Stimulated activated naive B cell treated with anti-CD40 and anti-IgM and Interleukin-4, amounts not matched to agents 10 μg/mL and 1 μg/mL and 100 μg/mL, for 72 hours (primary cell): ENCODE measurements around the gene PHACTR4.
"Not testable (repeated sequence)": the region's sequence is repeated elsewhere in the genome, so short reads cannot be mapped to it uniquely, and the experiment has no call there.

Experiments
- ATAC-seq, 2 donors: fragments of 150-1000 bp; cut with Tn5 transposase; replicated peaks; 2 replicates each; pipeline ENCODE4 v1.10.0; 2021; ENCODE audit warnings: moderate library complexity in 1 of 2
- DNase-seq: peaks from one replicate; pipeline ENCODE4 v3.0.0; 2021
- H3K27ac Mint-ChIP-seq: one replicate; pipeline ENCODE4 v1.8.0; 2022; ENCODE audit warnings: mild to moderate bottlenecking, mixed read lengths
- H3K27me3 Mint-ChIP-seq, 2 donors: one replicate each; pipeline ENCODE4 v1.8.0; 2022; ENCODE audit warnings: mixed read lengths in 2 of 2
- H3K36me3 Mint-ChIP-seq, 2 donors: one replicate each; pipeline ENCODE4 v1.8.0; 2022; ENCODE audit warnings: mixed read lengths in 2 of 2, mild to moderate bottlenecking in 1 of 2
- H3K4me1 Mint-ChIP-seq, 2 donors: one replicate each; pipeline ENCODE4 v1.8.0; 2022; ENCODE audit warnings: mixed read lengths in 2 of 2, mild to moderate bottlenecking in 1 of 2
- H3K4me3 Mint-ChIP-seq, 2 donors: one replicate each; pipeline ENCODE4 v1.8.0; 2022; ENCODE audit warnings: mild to moderate bottlenecking in 2 of 2, mixed read lengths in 2 of 2, moderate library complexity in 1 of 2
- H3K9me3 Mint-ChIP-seq, 2 donors: one replicate each; pipeline ENCODE4 v1.8.0; 2022; ENCODE audit warnings: mixed read lengths in 2 of 2, mild to moderate bottlenecking in 1 of 2

PHACTR4 gene

DNA sequence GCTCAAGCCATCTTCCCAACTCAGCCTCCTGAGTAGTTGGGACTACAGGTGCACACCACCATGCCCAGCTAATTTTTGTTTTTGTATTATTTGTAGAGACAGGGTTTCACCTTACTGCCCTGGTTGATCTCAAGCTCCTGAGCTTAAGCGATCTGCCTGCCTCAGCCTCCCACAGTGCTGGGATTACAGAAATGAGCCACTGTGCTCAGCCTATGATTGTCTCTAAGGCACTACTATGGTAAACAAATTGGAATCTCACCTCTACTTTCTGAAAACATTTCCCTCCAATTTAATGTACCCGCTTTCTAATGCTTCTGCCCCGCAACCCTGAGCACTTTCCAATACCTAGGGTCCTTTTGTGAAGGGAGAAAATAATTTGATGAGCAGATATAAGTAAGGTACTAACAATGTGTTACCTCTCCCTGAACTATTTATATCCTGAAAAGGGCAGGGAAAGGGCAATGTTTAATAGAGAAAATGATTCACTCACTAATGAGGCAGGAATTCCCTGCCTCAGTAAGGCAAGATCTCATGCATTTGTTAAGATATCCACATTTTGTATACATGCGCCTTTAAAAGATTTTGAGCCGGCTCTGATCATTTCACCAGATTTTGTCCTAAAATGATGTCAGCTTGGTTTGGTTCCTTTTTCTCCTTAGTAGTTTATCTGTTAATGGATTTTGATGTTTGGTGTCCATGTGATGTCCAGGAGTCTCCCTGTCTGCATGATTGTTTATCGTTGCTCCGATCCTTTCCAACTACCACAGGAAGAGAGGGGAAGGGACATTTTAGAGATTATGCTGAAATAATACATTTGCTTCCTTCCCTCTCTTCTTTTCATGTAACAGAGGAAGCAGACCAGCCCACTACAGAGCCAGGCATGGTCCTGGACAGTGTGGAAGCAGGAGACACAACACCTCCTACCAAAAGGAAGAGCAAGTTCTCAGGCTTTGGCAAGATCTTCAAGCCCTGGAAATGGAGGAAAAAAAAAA, 89.0 kb downstream of the PHACTR4 start:
- Mint-ChIP-seq H3K36me3 (peaks cover 16 to 20% of the 10 kb centered on the region in 2 donors), H3K27me3 (no peaks in the 10 kb centered on the region), H3K9me3 (no peaks in the 10 kb centered on the region), H3K4me3 (no peak overlapping the region), H3K27ac (no peak overlapping the region), H3K4me1 (peaks cover 1 to 9% of the 10 kb centered on the region in 2 donors)
- DNase-seq = no peak
- ATAC-seq = no peak

DNA sequence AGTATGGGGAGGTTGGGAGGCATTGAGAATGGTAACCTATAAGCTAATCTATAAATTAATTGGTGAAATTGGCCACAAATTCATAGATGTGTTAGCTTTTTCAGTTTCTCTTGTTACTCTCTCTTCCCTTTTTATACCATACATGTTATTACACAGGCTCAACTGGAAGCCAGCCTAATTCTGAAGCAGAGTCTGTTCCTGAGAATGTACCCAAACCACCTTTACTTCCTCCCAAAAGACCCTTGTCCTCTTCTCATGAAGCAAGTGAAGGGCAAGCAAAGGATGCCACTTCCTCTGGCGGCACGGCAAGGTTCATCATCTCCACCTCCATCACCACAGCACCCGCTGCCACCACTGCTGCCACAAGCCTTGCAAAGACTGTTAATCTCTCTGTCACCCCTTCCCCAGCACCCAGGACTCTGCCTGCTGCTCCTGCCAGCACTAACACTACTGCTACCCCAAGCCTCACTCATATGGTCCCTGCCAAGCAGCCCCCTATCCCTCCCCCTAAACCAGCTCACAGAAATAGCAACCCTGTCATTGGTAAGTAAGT, 96.8 kb downstream of the PHACTR4 start:
- DNase-seq (no peak), ATAC-seq (peak; percentile 84 to 92)
- Mint-ChIP-seq H3K9me3 (no peaks in the 10 kb centered on the region), H3K36me3 (peaks cover 10 to 24% of the 10 kb centered on the region in 2 donors), H3K4me3 (peak overlapping the region; percentile 15 to 25), H3K27ac (peak overlapping the region; percentile 60), H3K4me1 (peaks cover 5 to 30% of the 10 kb centered on the region in 2 donors), H3K27me3 (no peaks in the 10 kb centered on the region)

DNA sequence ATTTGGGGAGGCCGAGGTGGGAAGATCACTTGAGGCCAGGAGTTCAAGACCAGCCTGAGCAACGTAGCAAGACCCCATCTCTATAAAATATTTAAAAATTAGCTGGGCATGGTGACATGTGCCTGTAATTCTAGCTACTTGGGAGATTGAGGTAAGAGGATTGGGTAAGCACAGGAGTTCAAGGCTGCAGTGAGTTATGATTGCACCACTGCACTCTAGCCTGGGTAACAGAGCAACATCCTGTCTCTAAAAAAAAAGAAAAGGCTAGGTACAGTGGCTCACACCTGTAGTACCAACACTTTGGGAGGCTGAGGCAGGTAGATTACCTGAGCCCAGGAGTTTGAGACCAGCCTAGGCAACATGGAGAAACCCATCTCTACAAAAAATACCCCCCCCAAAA, 100.6 kb downstream of the PHACTR4 start:
- peaks cover 20 to 25% of the 10 kb centered on the region in 2 donors for H3K36me3 Mint-ChIP-seq
- H3K27me3 Mint-ChIP-seq = no peaks in the 10 kb centered on the region
- H3K9me3 Mint-ChIP-seq = no peaks in the 10 kb centered on the region
- H3K27ac Mint-ChIP-seq = no peak overlapping the region
- DNase-seq = no peak
- no peak overlapping the region for H3K4me3 Mint-ChIP-seq
- ATAC-seq = no peak
- H3K4me1 Mint-ChIP-seq = peaks cover 5 to 26% of the 10 kb centered on the region in 2 donors

GRCh38 chr1:28479497-28479896, 110.0 kb downstream of the PHACTR4 start:
- peaks cover 21 to 24% of the 10 kb centered on the region in 2 donors for H3K36me3 Mint-ChIP-seq
- ATAC-seq, DNase-seq, H3K4me1 Mint-ChIP-seq, H3K27ac Mint-ChIP-seq, H3K9me3 Mint-ChIP-seq, H3K27me3 Mint-ChIP-seq, H3K4me3 Mint-ChIP-seq: not testable (repeated sequence)

- Mint-ChIP-seq H3K36me3 (peaks cover 20 to 27% of the 10 kb centered on the region in 2 donors), H3K27ac (no peak overlapping the region), H3K4me1 (no peaks in the 10 kb centered on the region)
Measured at GRCh38 chr1:28480308-28480707, 110.8 kb downstream of the PHACTR4 start.

DNA sequence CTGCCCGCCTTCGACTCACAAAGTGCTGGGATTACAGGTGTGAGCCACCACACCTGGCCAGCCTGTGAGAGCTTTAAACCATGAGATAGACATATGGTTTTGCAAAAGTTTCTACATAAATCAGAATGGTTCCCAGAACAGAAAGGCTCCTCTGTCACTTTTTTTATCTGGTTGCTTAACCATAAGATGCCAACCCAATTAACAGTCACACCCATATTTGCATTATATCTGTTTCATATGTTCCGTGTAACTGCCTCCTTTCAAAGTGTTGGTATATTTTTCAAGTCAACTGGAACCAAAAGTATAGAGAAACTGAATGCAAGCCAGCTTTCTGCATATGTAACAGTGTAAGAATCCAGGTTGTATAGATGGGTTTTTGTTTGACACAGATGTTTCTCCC, 112.6 kb downstream of the PHACTR4 start:
- Mint-ChIP-seq H3K9me3 (no peaks in the 10 kb centered on the region), H3K4me1 (no peaks in the 10 kb centered on the region), H3K36me3 (peaks cover 24 to 25% of the 10 kb centered on the region in 2 donors), H3K27ac (no peak overlapping the region), H3K4me3 (no peak overlapping the region), H3K27me3 (no peaks in the 10 kb centered on the region)
- no peak for ATAC-seq
- no peak for DNase-seq

More at GRCh38 chr1:28480308-28480707, 110.8 kb downstream of the PHACTR4 start:
- H3K9me3 Mint-ChIP-seq = no peaks in the 10 kb centered on the region
- no peaks in the 10 kb centered on the region for H3K27me3 Mint-ChIP-seq
- DNase-seq (no peak), ATAC-seq (no peak)
- H3K4me3 Mint-ChIP-seq = no peak overlapping the region

DNA sequence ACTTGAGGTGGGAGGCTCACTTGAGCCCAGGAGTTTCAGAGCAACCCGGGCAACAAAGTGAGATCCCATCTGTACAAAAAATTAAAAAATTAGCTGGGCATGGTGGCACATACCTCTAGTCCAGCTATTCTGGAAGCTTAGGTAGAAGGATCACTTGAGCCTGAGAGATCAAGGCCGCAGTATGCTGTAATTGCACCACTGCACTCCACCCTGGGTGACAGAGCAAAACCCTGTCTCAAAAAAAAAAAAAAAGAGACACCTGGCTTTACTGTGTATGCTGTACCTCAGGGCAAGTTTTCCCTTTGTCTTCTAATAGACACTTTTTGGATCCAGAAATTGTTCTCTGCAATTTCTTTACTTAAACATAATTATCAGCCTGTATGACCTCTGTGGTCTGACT, 113.2 kb downstream of the PHACTR4 start:
- Mint-ChIP-seq H3K4me3 (no peak overlapping the region), H3K36me3 (peaks cover 23 to 26% of the 10 kb centered on the region in 2 donors)

GRCh38 chr1:28494737-28495136, 125.2 kb downstream of the PHACTR4 start:
- no peak overlapping the region for H3K27ac Mint-ChIP-seq
- no peak overlapping the region for H3K4me3 Mint-ChIP-seq
- ATAC-seq = no peak

More for the DNA sequence above, 113.2 kb downstream of the PHACTR4 start:
- H3K9me3 Mint-ChIP-seq = no peaks in the 10 kb centered on the region
- no peaks in the 10 kb centered on the region for H3K4me1 Mint-ChIP-seq
- no peak for ATAC-seq
- no peaks in the 10 kb centered on the region for H3K27me3 Mint-ChIP-seq
- no peak overlapping the region for H3K27ac Mint-ChIP-seq
- DNase-seq = no peak

GRCh38 chr1:28499553-28499952, 130.0 kb downstream of the PHACTR4 start:
- H3K27me3 Mint-ChIP-seq = no peaks in the 10 kb centered on the region
- peaks cover 11 to 17% of the 10 kb centered on the region in 2 donors for H3K36me3 Mint-ChIP-seq
- no peaks in the 10 kb centered on the region for H3K9me3 Mint-ChIP-seq
- DNase-seq (no peak), ATAC-seq (no peak)
- H3K4me3 Mint-ChIP-seq = no peak overlapping the region
- H3K27ac Mint-ChIP-seq = peak overlapping the region; percentile 71
- peaks cover 0 to 3% of the 10 kb centered on the region in 2 donors for H3K4me1 Mint-ChIP-seq

More at GRCh38 chr1:28494737-28495136, 125.2 kb downstream of the PHACTR4 start:
- H3K36me3 Mint-ChIP-seq = peaks cover 16 to 28% of the 10 kb centered on the region in 2 donors
- H3K27me3 Mint-ChIP-seq = no peaks in the 10 kb centered on the region
- no peak for DNase-seq
- H3K4me1 Mint-ChIP-seq = no peaks in the 10 kb centered on the region
- H3K9me3 Mint-ChIP-seq = no peaks in the 10 kb centered on the region

GRCh38 chr1:28501925-28502324, 132.4 kb downstream of the PHACTR4 start:
- Mint-ChIP-seq H3K27me3 (peaks cover 0 to 3% of the 10 kb centered on the region in 2 donors), H3K4me1 (peaks cover 2 to 20% of the 10 kb centered on the region in 2 donors), H3K9me3 (no peaks in the 10 kb centered on the region), H3K27ac (no peak overlapping the region), H3K36me3 (peaks cover 19 to 20% of the 10 kb centered on the region in 2 donors), H3K4me3 (no peak overlapping the region)
- ATAC-seq (no peak), DNase-seq (no peak)

DNA sequence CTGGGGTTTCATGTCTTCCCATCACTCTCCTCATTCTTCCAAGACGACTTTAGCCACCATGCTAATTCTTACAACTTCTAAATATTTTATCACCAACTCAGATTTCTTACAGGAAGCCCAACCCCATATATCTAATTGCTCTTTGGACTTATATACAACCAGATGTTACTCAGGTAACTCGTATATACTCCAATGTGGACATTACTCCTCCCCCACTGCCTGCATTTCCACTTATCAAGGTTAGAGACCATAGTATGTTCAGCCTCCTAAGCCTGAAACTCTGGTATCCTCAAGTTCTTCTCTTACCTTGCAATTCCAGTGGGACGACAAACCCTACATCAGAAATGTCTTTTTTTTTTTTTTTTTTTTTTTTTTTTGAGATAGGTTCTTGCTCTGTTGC, 133.6 kb downstream of the PHACTR4 start:
- Mint-ChIP-seq H3K9me3 (no peaks in the 10 kb centered on the region), H3K4me3 (no peak overlapping the region), H3K4me1 (peaks cover 2 to 20% of the 10 kb centered on the region in 2 donors), H3K36me3 (peaks cover 27 to 31% of the 10 kb centered on the region in 2 donors), H3K27me3 (peaks cover 0 to 3% of the 10 kb centered on the region in 2 donors), H3K27ac (no peak overlapping the region)
- ATAC-seq (no peak), DNase-seq (no peak)

DNA sequence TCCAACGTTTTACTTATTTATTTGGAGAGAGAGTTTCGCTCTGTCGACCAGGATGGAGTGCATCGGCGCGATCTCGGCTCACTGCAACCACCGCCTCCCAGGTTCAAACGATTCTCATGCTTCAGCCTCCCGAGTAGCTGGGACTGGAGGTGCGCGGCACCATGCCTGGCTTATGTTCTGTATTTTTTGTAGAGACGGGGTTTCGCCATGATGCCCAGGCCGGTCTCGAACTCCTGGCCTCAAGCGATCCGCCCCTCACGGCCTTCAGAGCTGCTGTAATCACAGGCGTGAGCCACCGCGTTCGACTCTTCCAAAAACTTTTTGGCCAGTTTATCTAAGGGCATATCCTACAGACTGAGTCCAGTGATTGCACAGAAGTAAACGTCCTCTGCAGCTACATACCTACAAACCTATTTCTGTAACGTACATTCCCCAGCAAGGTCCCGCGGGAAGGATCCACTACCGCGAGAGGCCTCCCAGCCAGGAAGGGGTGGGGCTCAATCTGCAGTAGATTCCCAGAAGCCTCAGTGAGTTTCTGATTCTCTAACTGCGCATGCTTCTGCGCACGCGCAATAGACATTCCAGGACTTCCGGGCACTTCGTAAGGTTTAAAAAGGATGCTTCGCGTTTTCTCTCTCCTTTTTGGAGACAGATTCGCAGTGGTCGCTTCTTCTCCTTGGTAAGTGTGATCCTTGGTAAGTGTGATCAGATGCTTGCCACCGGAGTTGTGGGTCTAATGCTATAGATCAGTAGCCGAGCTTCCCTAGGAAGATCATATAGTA, 136.1 kb downstream of the PHACTR4 start, which contains the start of gene RCC1:
Gene RCC1 (plus strand): TSS at position 638 of the 782 bp plus-strand sequence. CDS start 23,824 bp downstream, outside the sequence.
- Mint-ChIP-seq H3K4me3 (peak within 1 kb of the TSS; percentile 96 to 97), H3K27ac (peak within 1 kb of the TSS; percentile 100), H3K4me1 (peaks cover 19 to 45% of the 10 kb centered on the region in 2 donors), H3K36me3 (peaks cover 48 to 52% of the 10 kb centered on the region in 2 donors), H3K27me3 (peaks cover 0 to 3% of the 10 kb centered on the region in 2 donors), H3K9me3 (peaks cover 0 to 2% of the 10 kb centered on the region in 2 donors)
- peak; percentile 94 for DNase-seq
- peak; percentile 86 to 90 for ATAC-seq

- no peak for ATAC-seq
- Mint-ChIP-seq H3K4me1 (peaks cover 19 to 54% of the 10 kb centered on the region in 2 donors), H3K36me3 (peaks cover 61 to 65% of the 10 kb centered on the region in 2 donors), H3K9me3 (peaks cover 0 to 2% of the 10 kb centered on the region in 2 donors), H3K27ac (peak overlapping the region; percentile 100), H3K4me3 (peak overlapping the region; percentile 96 to 97), H3K27me3 (peaks cover 0 to 3% of the 10 kb centered on the region in 2 donors)
- DNase-seq = no peak
Measured at GRCh38 chr1:28506907-28507246, 137.3 kb downstream of the PHACTR4 start.

GRCh38 chr1:28507247-28507645, 137.7 kb downstream of the PHACTR4 start:
- peaks cover 0 to 3% of the 10 kb centered on the region in 2 donors for H3K27me3 Mint-ChIP-seq
- H3K4me1 Mint-ChIP-seq = peaks cover 22 to 57% of the 10 kb centered on the region in 2 donors
- H3K9me3 Mint-ChIP-seq = peaks cover 0 to 2% of the 10 kb centered on the region in 2 donors
- no peak for ATAC-seq
- no peak for DNase-seq
- H3K4me3 Mint-ChIP-seq = peak overlapping the region; percentile 96 to 97
- H3K36me3 Mint-ChIP-seq = peaks cover 64 to 69% of the 10 kb centered on the region in 2 donors
- peak overlapping the region; percentile 100 for H3K27ac Mint-ChIP-seq
